Inflammatory macrophage treated with lipopolysaccharide for 4 hours (primary cell): ENCODE results near the gene AGAP1.

ENCODE experiments used
- DNase-seq: peaks from one replicate; pipeline ENCODE4 v3.0.0-alpha.2; 2020

Gene AGAP1

DNA sequence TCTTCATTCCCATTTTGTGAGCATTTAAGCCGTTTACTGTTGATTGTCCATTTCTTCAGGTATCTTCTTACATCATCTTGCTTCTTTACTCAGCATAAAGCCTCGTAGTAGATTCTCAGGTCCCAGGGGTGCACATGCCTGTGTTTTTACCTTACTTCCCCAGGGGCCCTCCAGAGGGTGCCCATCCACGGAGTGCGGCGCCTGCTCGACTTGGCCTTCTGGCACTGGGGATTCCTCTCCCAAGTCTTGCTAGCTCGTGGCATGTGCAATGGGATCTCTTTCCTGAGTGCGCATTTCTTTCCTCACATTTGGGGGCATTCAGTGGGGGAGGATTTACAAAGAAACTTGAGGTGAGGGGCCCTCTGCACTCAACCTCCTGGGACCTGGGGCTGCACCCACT lies 148.1 kb downstream of the AGAP1 start:
- no peak for DNase-seq

DNA sequence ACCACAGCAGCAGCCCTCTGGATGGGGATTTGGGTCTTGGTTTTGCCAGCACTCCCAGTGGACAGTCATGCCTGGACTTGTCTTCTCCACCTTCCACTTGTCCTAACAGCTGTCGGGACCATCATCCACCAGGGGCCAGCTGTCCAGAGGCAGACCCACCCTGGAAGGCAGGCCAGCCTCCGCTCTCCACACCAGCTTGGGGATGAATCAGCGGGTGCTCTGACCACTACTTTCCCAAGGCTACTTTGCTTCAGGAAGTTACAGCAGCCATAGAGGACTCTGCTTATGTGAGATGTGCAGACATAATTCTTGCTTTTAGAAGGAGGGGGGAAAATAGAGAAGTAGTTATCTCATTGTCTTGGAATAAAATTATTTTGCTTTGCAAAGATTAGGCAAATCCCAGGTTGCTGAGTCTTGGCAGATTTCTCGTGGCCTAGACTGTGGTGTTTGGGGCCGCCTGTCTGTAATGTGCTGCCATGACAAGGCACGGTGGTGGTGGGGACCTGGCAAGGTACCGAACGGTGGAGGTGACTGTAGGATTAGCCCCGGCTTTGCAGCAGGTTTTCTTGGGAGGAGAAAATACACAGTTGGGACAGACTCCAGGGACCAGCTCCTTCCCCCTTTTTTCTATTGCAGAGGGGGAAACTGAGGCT lies 148.7 kb downstream of the AGAP1 start:
- no peak for DNase-seq

DNA sequence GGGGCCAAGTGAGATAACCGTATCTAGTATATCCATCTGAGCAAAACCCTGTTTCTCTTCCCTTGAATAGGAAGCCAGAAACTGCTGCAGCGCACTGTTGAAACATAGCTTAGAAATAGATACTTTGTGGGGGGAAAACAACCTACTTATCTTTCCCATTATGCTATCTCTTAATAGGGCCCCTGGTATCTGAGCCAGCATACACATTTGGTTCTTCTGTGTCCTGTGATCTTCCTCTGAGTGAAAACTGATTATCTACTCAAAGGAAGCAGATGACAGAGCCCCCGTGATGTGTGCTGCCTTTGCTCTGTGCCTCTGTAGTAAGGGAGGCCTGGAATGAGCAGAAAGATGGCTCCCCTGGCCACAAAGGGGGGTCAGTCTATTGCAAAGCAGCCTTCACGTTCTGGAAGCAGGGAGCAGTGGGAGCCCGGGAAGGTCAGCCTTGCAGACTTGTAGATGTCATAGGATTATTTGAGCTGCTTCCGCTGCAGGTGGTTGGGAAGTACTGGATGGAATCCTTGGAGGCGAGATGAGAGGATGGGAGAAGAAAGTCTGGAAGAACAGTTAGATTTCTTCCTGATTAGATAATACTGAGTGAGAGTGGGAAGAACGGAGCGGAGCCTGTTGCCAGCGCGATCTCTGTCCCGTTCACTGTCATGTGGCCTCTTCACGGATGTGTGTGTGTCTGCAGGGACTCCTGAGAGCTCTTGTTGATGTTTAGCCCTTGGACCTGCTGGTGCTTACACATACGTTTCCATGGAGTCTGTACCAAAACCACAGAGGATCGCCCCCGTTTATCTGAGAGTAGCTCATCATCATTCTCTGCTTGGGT lies 150.1 kb downstream of the AGAP1 start:
- DNase-seq: no peak

DNA sequence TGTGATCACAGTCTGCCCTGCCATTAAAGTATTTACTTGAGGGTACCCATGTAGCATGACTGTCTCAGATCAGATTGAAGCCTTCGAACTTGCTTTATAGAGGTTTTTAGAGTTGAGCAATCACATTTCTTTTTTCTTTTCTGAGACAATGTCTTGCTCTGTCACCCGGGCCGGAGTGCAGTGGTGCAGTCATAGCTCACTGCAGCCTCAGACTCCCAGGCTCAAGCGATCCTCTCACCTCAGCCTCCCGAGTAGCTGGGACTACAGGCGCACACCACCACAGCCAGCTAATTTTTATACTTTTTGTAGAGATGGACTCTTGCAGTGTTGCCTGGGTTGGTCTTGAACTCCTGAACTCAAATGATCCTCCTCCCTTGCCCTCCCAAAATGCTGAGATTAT lies 153.4 kb downstream of the AGAP1 start:
- no peak for DNase-seq

DNA sequence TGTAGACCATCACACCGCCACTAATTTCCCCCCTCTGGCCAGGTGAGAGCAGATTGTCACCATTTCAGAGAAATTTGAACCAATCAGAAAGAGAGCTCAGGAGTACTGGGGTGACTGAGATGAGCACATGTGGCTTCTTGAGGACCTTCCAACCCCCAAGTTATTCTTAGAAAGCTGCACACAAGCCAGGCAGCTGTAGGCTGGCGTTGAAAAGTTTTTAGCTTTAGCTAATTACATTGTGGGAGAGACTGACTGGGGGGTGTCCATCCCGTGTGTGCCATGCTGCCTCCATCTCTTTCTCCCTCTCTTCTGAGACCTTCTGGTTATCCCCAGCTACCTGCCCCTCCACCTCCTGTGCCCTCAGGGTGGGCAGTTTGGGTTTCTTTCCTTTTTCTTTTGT lies 154.0 kb downstream of the AGAP1 start:
- no peak for DNase-seq

DNA sequence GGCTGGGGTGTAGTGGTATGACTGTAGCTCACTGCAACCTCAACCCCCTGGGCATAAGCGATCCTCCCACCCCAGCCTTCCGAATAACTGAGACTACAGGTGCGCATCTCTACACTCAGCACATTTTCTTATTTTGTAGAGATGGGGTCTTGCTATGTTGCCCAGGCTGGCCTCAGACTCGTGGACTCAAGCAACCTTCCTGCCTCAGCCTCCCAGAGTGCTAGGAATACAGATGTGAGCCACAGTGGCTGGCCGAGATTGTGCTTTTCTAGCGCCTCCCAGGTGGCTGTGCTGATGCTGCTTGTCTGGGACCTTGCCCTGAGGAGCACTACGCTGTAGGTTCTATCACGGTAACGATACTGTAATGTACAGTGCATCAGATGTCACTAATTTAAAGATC lies 155.6 kb downstream of the AGAP1 start:
- DNase-seq: no peak

DNA sequence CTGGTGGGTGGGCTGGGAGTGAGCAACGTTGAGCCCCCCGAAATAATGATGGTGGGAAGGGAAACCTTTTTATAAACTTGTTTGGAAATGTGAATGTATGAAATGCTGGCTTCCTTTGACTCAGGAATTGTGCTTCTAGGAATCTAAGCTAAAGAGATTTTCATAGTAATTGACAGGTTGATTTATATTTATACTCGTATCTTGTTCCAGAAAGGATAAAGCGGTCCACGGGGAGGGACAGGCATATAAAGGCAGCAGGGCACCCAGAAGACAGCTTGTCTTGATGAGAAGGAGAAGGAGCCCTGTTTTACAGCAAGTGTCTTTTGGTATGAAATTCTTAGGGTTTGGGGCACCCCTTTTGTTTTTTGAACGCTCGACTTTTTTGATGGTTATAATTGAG lies 157.8 kb downstream of the AGAP1 start:
- no peak for DNase-seq

DNA sequence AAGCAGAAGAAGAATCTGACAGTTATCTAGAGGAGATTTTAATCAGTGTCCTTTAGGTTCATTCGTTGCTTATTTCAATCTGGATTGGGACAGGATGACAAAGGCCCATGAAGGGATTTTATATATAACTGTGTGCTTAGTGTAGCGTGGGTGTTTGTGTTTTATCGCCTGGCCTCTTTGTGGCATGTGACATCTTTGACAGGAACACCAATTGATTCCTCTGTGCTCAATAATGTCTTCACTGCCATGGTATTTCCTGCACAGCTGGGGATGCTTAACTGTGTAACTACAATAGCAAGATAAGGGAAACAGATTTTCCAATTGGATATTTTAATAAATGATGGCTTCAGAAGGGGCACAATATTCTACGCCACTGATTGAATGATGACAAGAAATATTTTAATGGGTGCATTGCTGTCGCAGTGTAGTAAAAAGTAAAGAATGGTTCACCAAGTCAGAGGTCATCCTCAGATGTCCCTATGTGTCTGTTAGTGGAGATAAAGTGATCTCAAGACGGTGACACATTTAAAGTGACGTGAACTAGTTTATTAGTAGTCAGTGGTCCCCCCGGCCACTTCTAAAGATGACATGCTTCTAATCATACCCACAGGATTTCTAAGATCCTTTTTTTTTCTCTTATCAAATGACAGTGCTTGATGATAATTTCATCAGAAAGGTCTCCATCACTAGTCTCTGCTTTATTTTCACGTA lies 160.4 kb downstream of the AGAP1 start:
- DNase-seq: no peak

DNA sequence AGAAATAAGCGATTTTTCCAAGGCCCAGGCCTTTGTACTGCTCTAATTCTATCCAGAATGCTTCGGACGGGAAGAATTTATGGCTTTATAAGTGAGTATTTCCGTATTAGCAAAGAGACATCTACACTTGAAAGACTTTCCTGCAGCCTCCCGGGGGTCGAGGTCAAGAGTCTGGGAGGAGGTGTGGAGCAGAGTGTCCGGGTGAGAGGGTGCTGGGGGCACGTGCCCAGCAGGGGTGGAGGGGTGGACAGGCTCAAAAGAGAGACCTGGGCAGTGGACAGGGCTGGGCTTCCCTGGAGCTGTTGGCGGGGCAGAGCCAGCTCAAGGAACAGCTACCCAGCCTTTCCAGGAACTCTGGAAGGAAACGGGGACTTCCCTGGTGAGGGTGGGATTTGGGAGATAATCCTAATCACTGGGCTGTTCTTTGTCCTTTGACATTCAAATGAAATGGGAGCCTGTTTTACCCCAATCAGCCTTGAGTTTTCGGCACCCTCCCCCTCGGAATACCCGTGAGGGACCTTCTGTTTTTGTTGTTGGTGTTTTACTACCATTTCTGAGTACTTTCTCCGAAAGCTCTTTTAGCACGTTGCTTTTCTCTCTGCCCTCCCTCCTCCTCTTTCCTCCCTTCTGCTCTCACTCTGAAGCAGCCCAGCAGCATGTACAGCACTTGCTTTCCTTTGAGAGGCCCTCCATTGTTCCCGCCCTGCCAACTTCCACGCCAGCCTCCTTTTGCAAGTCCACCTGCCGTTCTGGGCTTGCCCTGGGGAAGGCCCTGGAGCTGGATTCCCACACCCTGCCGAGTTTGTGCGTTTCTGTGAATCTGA lies 164.7 kb downstream of the AGAP1 start:
- no peak for DNase-seq

DNA sequence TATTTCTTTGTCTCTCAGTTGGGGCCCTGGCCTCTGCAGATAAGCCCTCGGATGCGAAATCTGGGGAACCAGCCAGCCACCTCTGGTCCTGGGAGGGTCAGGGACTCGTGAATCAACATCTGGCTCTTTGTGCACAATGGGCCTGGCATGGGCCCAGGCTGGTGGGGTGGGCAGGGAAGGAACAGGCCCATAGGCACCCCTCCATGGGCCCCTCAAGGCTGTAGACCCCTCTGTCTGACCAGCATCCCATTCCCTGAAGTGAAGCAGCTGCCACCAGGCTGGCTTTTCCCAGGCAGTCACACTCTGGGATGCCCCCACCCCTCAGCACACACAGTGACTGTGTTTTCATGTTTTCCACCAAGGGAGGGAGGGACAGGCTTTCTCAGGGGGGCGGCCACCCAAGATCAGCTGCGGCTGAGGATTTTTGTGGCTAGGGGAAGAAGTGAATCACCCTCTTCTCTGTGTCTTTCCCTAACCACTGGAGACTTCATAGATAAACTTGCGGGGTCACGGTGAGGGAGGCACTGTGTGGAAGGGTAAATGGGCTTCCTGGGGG lies 166.0 kb downstream of the AGAP1 start:
- DNase-seq: no peak

DNA sequence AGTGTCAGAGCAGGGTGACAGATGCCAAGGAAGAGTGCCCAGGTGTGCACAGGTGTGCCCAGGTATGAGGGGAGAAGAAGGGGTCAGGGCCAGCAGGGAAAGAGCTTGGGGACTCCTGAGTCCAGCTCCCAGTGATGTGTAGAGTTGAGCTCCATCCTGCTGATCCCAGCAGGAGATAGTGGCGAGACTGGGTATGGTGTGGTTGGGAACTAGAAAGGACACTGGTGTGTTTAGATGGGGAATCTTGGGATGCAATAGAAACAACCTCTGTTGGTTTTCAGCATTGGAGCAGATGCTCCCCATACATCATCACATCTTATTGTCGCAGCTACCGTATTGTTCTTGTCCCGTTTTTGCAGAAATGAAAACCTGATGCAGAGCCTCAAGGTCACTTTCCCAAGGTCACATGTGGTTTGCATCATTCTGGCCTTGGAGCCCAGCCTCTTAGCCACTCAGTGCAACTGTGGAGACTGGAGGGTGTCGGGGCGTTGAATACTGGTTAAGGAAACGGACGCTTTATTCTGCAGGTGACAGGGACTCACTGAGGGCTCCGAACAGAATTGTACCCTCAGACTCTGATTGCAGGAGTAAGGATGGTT lies 166.7 kb downstream of the AGAP1 start:
- DNase-seq: no peak

DNA sequence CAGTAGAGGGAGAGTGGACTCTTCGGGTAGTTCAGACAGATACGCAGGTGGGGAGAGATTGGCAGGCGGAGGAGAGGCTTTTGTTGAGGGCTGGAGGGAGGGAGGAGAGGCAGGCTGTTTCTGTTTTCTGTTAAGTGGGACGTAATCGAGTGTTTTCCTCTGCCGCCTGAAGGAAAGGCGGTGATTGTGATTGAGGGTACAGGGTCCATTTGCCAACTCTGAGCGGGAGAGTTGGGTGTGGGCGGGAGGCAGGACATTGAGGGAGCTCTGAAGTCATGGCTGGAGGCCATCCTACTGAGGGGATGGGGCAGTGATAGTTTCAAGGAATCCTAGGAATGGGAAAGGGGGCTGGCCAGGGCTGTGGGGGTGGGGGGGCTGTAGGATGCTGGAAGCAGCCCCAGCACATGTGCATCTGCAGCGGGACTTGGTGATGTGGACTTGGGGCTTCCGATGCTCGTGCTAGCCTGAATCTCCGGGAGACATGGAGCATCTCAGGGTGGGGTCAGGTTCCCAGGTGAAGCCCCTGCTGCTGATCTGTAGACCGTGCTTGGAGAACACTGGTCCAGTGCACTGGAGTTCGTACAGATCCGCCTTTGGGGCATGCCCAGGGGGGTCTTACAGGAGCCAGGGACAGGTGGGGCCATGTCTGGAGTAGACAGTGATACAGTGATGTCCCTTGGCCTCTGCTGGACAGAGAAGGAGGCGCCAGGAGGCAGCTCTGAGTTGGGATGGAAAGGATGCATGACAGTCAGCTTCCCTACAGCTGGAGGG lies 167.5 kb downstream of the AGAP1 start:
- no peak for DNase-seq

DNA sequence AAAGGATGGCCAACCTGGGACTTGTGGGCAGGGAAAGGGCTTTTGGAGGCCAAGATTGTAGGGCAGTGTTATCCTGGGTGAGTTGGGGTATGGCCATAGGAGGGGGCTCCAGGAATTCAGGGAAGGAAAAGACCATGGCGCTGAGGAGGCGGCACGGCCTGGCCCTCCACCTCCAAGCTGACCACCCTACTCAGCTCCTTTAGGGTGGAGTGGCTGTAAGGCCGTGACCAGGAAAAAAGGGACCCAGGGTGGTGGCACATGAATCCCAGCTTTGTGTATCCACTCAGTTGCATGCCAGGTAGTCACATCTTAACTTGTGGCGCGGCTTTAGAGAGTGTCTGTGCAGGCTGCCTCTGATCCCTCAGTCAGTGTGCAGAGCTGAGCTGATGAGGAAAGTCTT lies 168.1 kb downstream of the AGAP1 start:
- no peak for DNase-seq

DNA sequence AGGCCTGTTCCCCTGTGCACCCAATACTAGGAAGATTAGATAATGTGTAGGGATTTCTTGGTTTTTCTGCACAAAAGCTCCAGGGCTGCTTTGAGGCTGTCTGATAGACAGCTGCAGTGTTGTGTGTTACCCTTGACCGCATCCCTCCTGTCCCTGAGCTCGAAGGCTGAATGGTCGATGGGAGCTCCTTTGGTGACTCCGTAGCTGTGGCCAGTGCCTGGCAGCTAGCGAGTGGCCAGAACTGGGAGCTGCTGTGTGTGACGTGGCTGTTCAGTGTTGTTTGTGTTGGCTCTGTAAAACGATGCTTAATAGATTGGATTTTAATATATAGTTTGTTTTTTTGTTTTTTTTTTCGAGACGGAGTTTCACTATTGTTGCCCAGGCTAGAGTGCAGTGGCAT lies 170.0 kb downstream of the AGAP1 start:
- no peak for DNase-seq

DNA sequence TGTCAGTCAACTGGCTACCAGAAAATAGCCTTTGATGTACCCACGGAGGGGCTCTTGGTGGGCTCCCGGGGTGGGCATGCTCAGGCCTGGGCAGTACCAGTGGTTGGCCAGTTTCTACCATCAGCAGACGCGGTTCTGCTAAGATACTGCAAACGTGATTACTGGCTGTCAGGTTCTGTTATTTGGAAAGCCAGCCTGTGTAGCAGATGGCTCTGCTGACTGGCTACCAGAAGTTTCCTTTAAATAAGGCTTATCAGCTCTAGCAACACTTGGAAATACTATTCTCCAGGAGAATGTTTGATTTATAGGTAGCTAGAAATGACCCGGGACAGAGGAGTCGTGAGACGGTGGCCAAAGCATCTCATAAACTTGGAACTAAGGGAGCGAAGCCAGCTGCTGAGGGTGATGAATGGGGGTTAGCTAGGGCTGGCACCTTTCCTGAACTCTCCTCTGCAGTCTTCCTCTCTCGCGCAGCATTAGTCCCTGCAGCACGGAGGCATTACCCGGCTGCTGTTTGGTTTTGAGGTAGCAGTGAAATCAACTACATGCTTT lies 171.9 kb downstream of the AGAP1 start:
- no peak for DNase-seq

DNA sequence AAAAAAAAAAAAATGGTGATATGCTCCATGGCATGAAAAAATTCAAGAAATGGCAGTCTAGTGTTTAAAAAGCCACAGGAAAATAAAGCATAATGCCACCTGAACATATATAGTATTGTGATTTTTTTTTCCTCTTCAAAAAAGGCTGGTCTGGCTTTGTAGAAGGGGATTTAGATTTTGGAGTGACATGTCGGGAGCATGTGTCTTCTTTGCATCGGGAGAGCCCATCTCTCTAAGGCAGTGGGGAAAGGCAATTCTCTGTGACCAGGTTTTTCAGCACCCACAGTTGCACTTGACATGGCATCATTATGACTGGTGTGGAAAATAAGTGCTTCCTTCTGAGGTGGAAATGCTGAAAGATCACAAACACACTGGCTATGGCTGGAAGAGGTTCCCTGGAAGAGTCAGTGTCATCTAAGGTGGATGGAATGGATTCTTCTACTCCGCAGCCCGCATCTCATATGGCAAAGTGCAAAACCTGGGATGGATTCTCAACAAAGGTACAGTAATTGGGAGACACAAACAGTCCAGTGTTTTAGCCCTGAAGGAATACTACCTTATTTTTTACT lies 172.5 kb downstream of the AGAP1 start:
- DNase-seq: no peak

DNA sequence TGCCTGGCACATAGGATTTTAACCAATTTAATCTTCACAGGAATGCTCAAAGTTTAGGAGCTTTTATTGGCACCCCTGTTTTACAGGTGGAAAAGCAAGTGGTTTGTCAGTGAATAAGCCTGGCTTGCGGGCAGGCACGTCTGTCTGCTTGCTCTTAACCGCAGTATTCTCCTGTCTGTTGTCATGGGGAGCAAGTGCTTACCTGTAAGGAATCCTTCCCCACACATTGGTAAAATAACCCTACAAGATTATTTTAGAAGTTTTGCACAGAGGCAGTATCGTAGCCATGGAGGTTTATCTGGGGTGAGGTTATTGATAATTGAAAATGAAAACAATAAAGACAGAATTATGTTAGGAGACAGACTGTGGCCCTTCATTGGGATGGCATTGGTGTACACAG lies 174.9 kb downstream of the AGAP1 start:
- DNase-seq: no peak

DNA sequence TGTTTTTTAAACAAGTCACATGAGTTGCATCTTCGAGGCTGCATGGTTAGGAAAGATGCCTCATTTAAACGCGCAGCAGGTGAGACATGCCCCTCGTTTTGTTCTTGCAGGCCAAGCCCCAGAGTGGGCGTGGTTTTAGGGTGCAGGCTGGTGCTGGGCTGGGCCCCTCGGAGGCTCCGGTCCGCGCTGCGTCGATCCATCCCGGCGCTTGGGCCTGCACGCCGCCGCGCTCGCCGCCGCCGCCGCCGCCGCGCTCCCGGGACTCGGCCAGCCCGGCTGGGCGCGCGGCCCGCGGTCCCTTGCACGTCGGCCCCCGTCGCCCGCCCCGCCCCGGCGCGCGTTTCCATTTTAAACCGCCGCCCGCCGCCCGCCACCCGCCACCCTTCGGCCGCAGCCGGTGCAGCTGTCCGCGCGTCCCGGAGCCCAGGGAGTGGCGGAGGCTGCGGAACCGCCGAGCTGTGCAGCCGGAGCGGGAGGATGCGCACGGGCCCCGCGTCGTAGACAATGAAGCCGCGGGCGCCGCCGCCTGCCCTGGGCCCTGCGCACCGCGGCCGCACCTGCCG lies 175.5 kb downstream of the AGAP1 start:
- DNase-seq: no peak

DNA sequence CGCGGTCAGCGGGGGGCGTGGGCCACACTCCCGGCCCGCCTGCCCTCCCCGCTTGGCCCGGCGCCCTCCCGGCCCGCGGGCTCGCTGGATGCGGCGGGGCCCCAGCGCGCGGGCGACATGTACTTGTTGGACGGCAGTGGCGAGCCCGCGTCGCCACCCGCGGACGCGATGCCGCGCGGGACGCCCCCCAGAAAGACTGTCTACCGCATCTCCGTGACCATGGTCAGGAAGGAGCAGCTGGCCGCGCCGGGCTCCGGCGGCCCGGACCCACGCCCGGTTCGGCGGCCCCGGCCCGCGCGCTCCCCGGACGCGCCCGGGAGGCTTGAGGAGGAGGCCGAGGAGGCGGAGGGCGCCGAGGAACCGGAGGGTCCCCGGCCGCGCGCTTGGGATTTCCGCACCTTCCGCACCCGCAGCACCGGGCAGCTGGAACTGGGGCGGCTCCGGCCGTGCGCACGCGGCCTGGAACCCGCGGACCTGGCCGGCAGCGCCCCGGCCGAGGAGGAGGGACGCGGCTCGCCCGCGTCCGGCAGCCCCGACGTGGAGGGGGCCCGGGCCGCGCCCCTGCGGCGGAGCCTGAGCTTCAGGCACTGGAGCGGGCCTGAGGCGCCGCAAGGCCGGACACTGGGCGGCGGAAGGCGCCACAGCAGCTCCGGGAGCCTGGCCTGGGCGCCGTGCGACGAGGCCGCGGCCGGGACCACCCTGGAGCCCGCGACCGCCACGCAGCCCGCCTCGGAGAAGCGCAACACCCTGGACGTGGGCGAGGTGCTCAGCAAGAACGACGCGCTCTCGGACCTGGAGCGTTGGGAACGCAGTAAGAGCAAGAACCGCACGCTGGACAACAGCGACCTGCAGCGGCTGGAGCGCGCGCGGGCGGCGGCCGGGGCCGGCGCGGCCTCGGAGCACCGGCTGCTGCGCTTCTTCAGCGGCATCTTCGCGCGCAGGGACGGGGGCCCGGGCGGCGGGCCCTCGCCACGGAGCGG lies 176.4 kb downstream of the AGAP1 start:
- no peak for DNase-seq
